Testis (tissue), 2 donors: ENCODE data around the gene ZDHHC19.

Experiments used
- CTCF ChIP-seq, 3 experiments: fragments of 450-650 bp in 2 of 3; fragments of 200-600 bp in 1 of 3; sonication (generic) in 1 of 3; IDR thresholded peaks; one replicate each; pipeline ENCODE4 v1.5.1; 2016 to 2019; ENCODE audit warnings: antibody characterized with exemption in 3 of 3, mild to moderate bottlenecking in 2 of 3, moderate library complexity in 1 of 3
- POLR2A ChIP-seq: fragments of 450-650 bp; IDR thresholded peaks from one replicate; pipeline ENCODE4 v1.6.1; 2017; ENCODE audit warnings: antibody characterized with exemption, mild to moderate bottlenecking, moderate library complexity

- TF ChIP-seq CTCF (IDR thresholded peaks at IDR 0.05) (no peak), POLR2A (no peak)
Observed at GRCh38 chr3:196219194-196219969, 8.2 kb upstream of the ZDHHC19 start.
